Hepatocyte (in vitro differentiated cells): ENCODE measurements around the gene TRIM31.
A peak's percentile ranks its signal among the peaks of the same experiment; 100 is the strongest.

ENCODE experiments used
- CTCF ChIP-seq: fragments of 200-600 bp; sonication (generic); IDR thresholded peaks from 2 replicates; pipeline ENCODE4 v1.5.1; 2016; ENCODE audit warnings: antibody characterized with exemption, mild to moderate bottlenecking; ENCODE audit not compliant: poor library complexity
- EZH2phosphoT487 ChIP-seq: fragments of 200-600 bp; sonication (generic); IDR thresholded peaks from one replicate; pipeline ENCODE4 v1.6.1; 2018; ENCODE audit warnings: antibody characterized with exemption, mild to moderate bottlenecking, low read depth, moderate library complexity; ENCODE audit not compliant: unreplicated experiment, severe bottlenecking

- no peak for TF ChIP-seq CTCF
- TF ChIP-seq EZH2phosphoT487: peak; percentile 7
Observed at GRCh38 chr6:30075094-30075789, 37.6 kb downstream of the TRIM31 start, which contains the start of gene RNF39.
